ENCODE data around the gene MUC16. TPM values are rescaled to one million over a fixed set of nuclear protein-coding genes. Genes with fewer than 3 reads are reported as not detected.

MUC16 gene
- total RNA-seq, 1 experiment from 2014 or later = not detected

GRCh38 chr19:9032136-9032631 lies 22.0 kb upstream of the MUC16 start:
- H3K9me3 ChIP-seq (replicated peaks) = no peaks in the 10 kb centered on the region
- H3K27ac ChIP-seq = no peak overlapping the region
- DNase-seq = no peak
- no peak overlapping the region for H3K4me3 ChIP-seq
- no peaks in the 10 kb centered on the region for H3K36me3 ChIP-seq
- H3K4me1 ChIP-seq = no peaks in the 10 kb centered on the region
- H3K27me3 ChIP-seq = no peaks in the 10 kb centered on the region

- H3K4me1 ChIP-seq = no peaks in the 10 kb centered on the region
- H3K36me3 ChIP-seq = no peaks in the 10 kb centered on the region
- H3K27me3 ChIP-seq = no peaks in the 10 kb centered on the region
- H3K9me3 ChIP-seq (replicated peaks) = no peaks in the 10 kb centered on the region
- no peak for DNase-seq
- H3K4me3 ChIP-seq = no peak overlapping the region
- no peak overlapping the region for H3K27ac ChIP-seq
These were observed 8.1 kb upstream of the MUC16 start for GRCh38 chr19:9018163-9018875.

- H3K27ac ChIP-seq = no peak overlapping the region
- no peaks in the 10 kb centered on the region for H3K9me3 ChIP-seq (replicated peaks)
- no peaks in the 10 kb centered on the region for H3K4me1 ChIP-seq
- H3K36me3 ChIP-seq = no peaks in the 10 kb centered on the region
- peaks cover 2% of the 10 kb centered on the region; the same call in 1 of the 2 replicates for H3K27me3 ChIP-seq
- DNase-seq = no peak
- no peak overlapping the region for H3K4me3 ChIP-seq
These were observed 4.6 kb upstream of the MUC16 start for GRCh38 chr19:9014803-9015202.

- Histone ChIP-seq H3K36me3 (no peaks in the 10 kb centered on the region), H3K4me1 (no peaks in the 10 kb centered on the region), H3K27ac (no peak overlapping the region), H3K4me3 (no peak overlapping the region), H3K27me3 (peaks cover 6% of the 10 kb centered on the region; the same call in 1 of the 2 replicates), H3K9me3 (replicated peaks) (no peaks in the 10 kb centered on the region)
- no peak for DNase-seq
These were observed 3.8 kb upstream of the MUC16 start for GRCh38 chr19:9013988-9014387.

GRCh38 chr19:9011875-9012274 lies 1.7 kb upstream of the MUC16 start:
- Histone ChIP-seq H3K4me3 (no peak overlapping the region), H3K4me1 (no peaks in the 10 kb centered on the region), H3K27me3 (peaks cover 6% of the 10 kb centered on the region; the same call in 1 of the 2 replicates), H3K36me3 (no peaks in the 10 kb centered on the region), H3K27ac (no peak overlapping the region), H3K9me3 (replicated peaks) (no peaks in the 10 kb centered on the region)
- DNase-seq = no peak

GRCh38 chr19:9010693-9011092 lies 484 bp upstream of the MUC16 start:
- DNase-seq = no peak
- Histone ChIP-seq H3K4me1 (no peaks in the 10 kb centered on the region), H3K4me3 (no peak overlapping the region), H3K27ac (no peak overlapping the region), H3K9me3 (replicated peaks) (no peaks in the 10 kb centered on the region), H3K27me3 (peaks cover 6% of the 10 kb centered on the region; the same call in 1 of the 2 replicates), H3K36me3 (no peaks in the 10 kb centered on the region)

- Histone ChIP-seq H3K36me3 (no peaks in the 10 kb centered on the region), H3K9me3 (replicated peaks) (no peaks in the 10 kb centered on the region), H3K27ac (no peak overlapping the region), H3K27me3 (peaks cover 6% of the 10 kb centered on the region; the same call in 1 of the 2 replicates), H3K4me1 (no peaks in the 10 kb centered on the region), H3K4me3 (no peak overlapping the region)
- DNase-seq = no peak
These were observed 778 bp downstream of the MUC16 start for GRCh38 chr19:9009431-9009830.

- H3K4me1 ChIP-seq = no peaks in the 10 kb centered on the region
These were observed 1.5 kb downstream of the MUC16 start for GRCh38 chr19:9008667-9009066.

GRCh38 chr19:9000933-9001332 lies 9.3 kb downstream of the MUC16 start:
- no peak overlapping the region for H3K4me3 ChIP-seq
- no peaks in the 10 kb centered on the region for H3K9me3 ChIP-seq (replicated peaks)
- DNase-seq = no peak

More at GRCh38 chr19:9008667-9009066, 1.5 kb downstream of the MUC16 start:
- Histone ChIP-seq H3K27me3 (peaks cover 6% of the 10 kb centered on the region; the same call in 1 of the 2 replicates), H3K36me3 (no peaks in the 10 kb centered on the region), H3K4me3 (no peak overlapping the region), H3K27ac (no peak overlapping the region), H3K9me3 (replicated peaks) (no peaks in the 10 kb centered on the region)
- no peak for DNase-seq

GRCh38 chr19:8988204-8988603 lies 22.0 kb downstream of the MUC16 start:
- H3K9me3 ChIP-seq (replicated peaks) = no peaks in the 10 kb centered on the region
- no peak overlapping the region for H3K27ac ChIP-seq
- peak; percentile 13 to 32 for DNase-seq
- H3K27me3 ChIP-seq = no peaks in the 10 kb centered on the region
- no peaks in the 10 kb centered on the region for H3K36me3 ChIP-seq
- H3K4me3 ChIP-seq = no peak overlapping the region
- H3K4me1 ChIP-seq = no peaks in the 10 kb centered on the region

More at GRCh38 chr19:9000933-9001332, 9.3 kb downstream of the MUC16 start:
- no peak overlapping the region for H3K27ac ChIP-seq
- H3K4me1 ChIP-seq = no peaks in the 10 kb centered on the region
- H3K27me3 ChIP-seq = no peaks in the 10 kb centered on the region
- H3K36me3 ChIP-seq = no peaks in the 10 kb centered on the region

GRCh38 chr19:8986296-8986695 lies 23.9 kb downstream of the MUC16 start:
- Histone ChIP-seq H3K27me3 (no peaks in the 10 kb centered on the region), H3K9me3 (replicated peaks) (no peaks in the 10 kb centered on the region), H3K36me3 (no peaks in the 10 kb centered on the region), H3K27ac (no peak overlapping the region), H3K4me1 (no peaks in the 10 kb centered on the region), H3K4me3 (no peak overlapping the region)
- no peak for DNase-seq

- Histone ChIP-seq H3K36me3 (no peaks in the 10 kb centered on the region), H3K4me3 (no peak overlapping the region), H3K27me3 (no peaks in the 10 kb centered on the region), H3K27ac (no peak overlapping the region), H3K9me3 (replicated peaks) (no peaks in the 10 kb centered on the region), H3K4me1 (no peaks in the 10 kb centered on the region)
- DNase-seq = peak; percentile 36 to 62
These were observed 36.6 kb downstream of the MUC16 start for GRCh38 chr19:8973501-8974091.

- H3K4me3 ChIP-seq = no peak overlapping the region
- no peaks in the 10 kb centered on the region for H3K9me3 ChIP-seq (replicated peaks)
- H3K36me3 ChIP-seq = no peaks in the 10 kb centered on the region
- H3K27ac ChIP-seq = no peak overlapping the region
- peak; percentile 19 to 35 for DNase-seq
- H3K4me1 ChIP-seq = no peaks in the 10 kb centered on the region
- no peaks in the 10 kb centered on the region for H3K27me3 ChIP-seq
These were observed 44.3 kb downstream of the MUC16 start for GRCh38 chr19:8965887-8966286.
